IPS-15b (cell line): ENCODE data around the gene DGLUCY.

Source experiments
- H3K27me3 ChIP-seq: one replicate; pipeline ENCODE4 v1.6.1; 2013; ENCODE audit warnings: low read length; ENCODE audit not compliant: control insufficient read depth, insufficient read depth
- H3K36me3 ChIP-seq: one replicate; pipeline ENCODE4 v1.6.1; 2013; ENCODE audit warnings: low read length; ENCODE audit not compliant: control insufficient read depth, insufficient read depth
- H3K4me1 ChIP-seq: one replicate; pipeline ENCODE4 v1.6.1; 2013; ENCODE audit warnings: mild to moderate bottlenecking, low read length; ENCODE audit not compliant: control insufficient read depth, insufficient read depth
- H3K4me3 ChIP-seq: one replicate; pipeline ENCODE4 v1.5.1; 2013; ENCODE audit warnings: low read depth, low read length
- H3K9ac ChIP-seq: one replicate; pipeline ENCODE4 v1.6.1; 2013; ENCODE audit warnings: low read depth, mild to moderate bottlenecking, low read length
- H3K9me3 ChIP-seq: one replicate; pipeline ENCODE4 v1.6.1; 2013; ENCODE audit warnings: mild to moderate bottlenecking, low read length; ENCODE audit not compliant: control insufficient read depth, insufficient read depth

Gene DGLUCY

DNA sequence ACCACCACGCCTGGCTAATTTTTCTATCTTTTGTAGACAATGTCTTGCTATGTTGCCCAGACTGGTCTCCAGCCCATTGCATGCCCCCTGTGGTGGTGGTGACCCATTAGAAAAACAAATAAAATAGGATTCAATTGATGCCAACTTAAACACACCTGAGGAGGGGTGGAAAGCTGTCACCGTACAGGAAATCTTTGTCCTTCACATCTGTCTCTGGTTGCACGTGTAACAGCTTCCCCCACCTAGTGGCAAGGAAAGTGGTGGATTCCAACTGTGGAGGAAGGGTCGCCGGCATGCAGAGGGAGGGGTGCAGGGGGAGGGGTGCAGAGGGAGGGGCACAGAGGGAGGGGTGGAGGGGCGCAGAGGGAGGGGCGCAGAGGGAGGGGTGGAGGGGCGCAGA is 156.7 kb downstream of the DGLUCY start:
- Histone ChIP-seq H3K9ac (no peak overlapping the region), H3K27me3 (peaks cover 2% of the 10 kb centered on the region), H3K4me1 (no peaks in the 10 kb centered on the region), H3K36me3 (peaks cover 16% of the 10 kb centered on the region), H3K9me3 (no peaks in the 10 kb centered on the region), H3K4me3 (no peak overlapping the region)

DNA sequence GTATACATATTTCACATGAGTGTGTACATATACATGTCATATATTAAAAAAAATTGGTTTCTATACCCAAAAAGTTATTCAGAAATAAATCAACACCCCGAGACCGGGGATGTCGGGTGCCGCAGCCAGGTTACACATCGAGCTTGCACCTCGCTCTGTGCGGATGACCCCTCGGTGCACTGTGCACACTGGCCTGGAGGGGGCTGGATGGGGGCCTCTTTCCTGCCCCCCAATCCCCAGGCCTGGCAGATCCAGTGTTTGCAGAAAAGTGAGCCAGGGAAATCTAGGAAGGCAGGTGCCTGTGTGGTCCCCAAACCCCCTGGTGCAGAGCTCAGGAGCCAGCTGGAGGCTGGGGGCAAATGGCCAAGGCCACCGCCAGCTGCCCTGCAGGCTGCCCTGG is 157.8 kb downstream of the DGLUCY start:
- Histone ChIP-seq H3K4me1 (no peaks in the 10 kb centered on the region), H3K4me3 (no peak overlapping the region), H3K9me3 (no peaks in the 10 kb centered on the region), H3K36me3 (peaks cover 21% of the 10 kb centered on the region), H3K9ac (no peak overlapping the region), H3K27me3 (no peaks in the 10 kb centered on the region)

DNA sequence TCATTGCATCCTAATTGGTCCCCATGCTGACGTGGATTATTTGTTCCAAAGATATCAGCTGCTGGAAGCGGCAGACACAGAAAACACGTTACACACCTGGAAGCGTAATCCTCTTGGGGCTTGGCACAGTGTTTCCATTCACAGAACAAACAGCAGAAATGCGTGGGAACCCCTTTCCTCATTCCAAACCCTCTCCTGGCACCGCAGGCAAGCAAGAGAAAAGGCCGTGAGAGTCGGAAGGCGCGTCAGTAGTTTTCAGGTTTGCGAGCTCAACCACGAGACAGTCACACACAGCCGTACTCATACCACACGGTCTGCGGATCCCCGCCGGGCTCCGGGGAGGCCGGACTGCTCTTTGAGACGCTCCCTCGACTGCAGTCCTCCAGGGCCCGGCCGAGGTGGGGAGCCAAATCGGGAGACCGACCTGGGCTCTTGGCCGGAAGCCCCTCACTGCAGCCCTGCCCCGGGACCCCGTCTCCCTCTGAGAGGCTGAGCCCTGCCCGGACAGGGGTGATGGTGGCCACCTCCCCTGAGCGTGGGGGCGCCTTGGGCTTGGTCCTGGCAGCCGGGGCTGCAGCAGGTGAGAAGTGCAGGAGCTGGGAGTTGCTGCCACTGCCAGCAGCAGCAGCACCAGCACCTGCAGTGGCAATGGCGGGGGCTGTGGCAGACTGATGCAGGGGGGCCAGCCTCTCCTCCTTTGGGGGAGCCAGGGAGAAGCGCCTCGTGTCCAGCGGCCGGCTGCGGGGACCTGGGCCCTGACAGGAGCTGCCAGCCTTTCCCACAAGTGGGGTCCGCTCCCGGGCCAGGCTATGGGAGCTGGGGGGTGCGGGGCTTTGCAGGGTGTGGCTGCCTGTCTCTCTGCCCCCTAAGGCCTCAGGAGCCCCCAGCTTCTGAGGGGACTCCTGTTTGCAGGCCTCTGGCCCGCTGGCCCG is 158.7 kb downstream of the DGLUCY start:
- Histone ChIP-seq H3K27me3 (no peaks in the 10 kb centered on the region), H3K9me3 (no peaks in the 10 kb centered on the region), H3K36me3 (peaks cover 24% of the 10 kb centered on the region), H3K4me1 (no peaks in the 10 kb centered on the region), H3K4me3 (no peak overlapping the region), H3K9ac (no peak overlapping the region)

GRCh38 chr14:91273273-91273884 is 159.5 kb downstream of the DGLUCY start:
- Histone ChIP-seq H3K9me3 (no peaks in the 10 kb centered on the region), H3K27me3 (no peaks in the 10 kb centered on the region), H3K9ac (no peak overlapping the region), H3K36me3 (peaks cover 28% of the 10 kb centered on the region), H3K4me3 (no peak overlapping the region), H3K4me1 (no peaks in the 10 kb centered on the region)

DNA sequence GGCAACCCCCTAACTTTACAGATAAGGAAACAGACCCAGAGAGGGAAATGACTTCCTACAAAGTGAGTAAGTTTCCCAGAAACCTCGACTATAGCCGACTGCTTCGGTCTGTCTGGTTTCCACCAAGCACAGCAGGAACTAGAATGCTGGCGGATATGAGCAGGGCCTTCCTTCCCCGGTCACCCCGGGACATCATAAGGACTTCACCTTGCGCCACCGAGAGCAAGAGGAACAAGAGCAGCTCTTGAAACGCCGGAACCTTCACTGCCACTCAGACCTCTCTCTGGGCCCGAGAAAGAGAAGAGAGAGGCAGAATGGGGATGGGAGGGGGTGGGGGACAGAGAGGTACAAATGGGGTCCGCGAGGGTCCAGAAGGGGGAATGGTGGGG is 160.0 kb downstream of the DGLUCY start:
- peaks cover 28% of the 10 kb centered on the region for H3K36me3 ChIP-seq
- no peak overlapping the region for H3K4me3 ChIP-seq
- no peaks in the 10 kb centered on the region for H3K9me3 ChIP-seq
- H3K9ac ChIP-seq = no peak overlapping the region
- H3K4me1 ChIP-seq = no peaks in the 10 kb centered on the region
- H3K27me3 ChIP-seq = no peaks in the 10 kb centered on the region

DNA sequence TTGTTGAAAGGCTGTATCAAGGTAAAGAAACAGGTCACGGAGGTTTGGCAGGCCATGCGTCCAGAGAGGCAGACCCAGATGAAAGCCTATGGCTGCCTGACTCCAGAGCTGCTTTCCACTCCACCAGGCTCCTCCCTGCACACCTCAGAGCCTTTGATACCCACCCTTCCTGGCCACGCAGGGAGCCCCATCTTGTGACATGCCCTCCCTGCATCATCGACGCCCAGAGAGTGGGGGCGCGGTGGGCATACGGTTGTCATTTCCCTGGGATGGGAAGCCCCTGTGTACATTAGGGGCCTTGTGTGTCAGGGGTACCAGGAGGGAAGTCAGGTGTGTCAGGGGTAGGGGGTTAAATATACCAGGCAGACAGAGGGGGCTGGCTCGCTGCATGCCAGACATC is 160.9 kb downstream of the DGLUCY start:
- no peaks in the 10 kb centered on the region for H3K9me3 ChIP-seq
- no peak overlapping the region for H3K4me3 ChIP-seq
- H3K9ac ChIP-seq = no peak overlapping the region
- peaks cover 29% of the 10 kb centered on the region for H3K36me3 ChIP-seq
- H3K4me1 ChIP-seq = no peaks in the 10 kb centered on the region
- H3K27me3 ChIP-seq = no peaks in the 10 kb centered on the region
